Bladder microvascular endothelial cell (primary cell): ENCODE measurements around the gene MRPL58. TPM values are rescaled to one million over a fixed set of nuclear protein-coding genes. Genes with fewer than 3 reads are reported as not detected.

Experiments
- total RNA-seq: library from RNA; depleted of rRNA; stranded (reverse); fragments of >200 nt; gene quantifications from 2 replicates; pipeline ENCODE4 v1.2.3, GENCODE V29; 2014

Gene MRPL58
- total RNA-seq = 22.9 and 28.3 TPM in 2 replicates

DNA sequence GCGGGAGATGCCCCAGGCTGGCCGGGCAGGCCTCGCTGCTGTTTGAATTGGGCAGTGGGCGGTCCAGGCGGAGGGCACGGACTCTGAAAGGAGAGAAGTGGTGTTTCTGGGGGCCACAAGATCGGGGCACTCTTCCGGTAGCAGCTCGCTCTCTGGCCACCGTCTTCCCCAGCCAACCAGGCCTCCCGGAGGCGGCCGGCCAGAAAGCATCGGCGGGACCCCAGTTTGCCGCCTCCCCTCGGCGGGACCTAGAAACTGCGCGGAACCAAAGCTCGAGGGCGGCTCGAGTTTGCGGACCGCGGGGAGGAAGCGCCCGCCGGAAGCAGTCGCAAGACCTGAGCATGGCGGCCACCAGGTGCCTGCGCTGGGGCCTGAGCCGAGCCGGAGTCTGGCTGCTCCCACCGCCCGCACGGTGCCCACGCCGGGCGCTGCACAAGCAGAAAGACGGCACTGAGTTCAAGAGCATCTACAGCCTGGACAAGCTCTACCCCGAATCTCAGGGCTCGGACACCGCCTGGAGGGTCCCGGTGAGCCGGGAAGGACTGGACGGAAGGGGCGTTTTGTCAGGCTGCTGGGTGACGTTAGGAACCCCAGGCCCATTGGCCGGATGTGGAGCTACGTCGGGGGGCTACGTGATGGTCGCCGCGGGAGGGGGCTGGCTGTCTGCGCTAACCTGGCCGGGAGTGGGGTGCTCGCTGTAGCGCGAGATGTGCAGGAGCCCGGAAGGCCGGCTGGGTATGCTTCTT, at the start of gene MRPL58:
Gene MRPL58 (plus strand): TSS at position 325 of the 746 bp plus-strand sequence. CDS start 17 bp downstream, at position 342.

DNA sequence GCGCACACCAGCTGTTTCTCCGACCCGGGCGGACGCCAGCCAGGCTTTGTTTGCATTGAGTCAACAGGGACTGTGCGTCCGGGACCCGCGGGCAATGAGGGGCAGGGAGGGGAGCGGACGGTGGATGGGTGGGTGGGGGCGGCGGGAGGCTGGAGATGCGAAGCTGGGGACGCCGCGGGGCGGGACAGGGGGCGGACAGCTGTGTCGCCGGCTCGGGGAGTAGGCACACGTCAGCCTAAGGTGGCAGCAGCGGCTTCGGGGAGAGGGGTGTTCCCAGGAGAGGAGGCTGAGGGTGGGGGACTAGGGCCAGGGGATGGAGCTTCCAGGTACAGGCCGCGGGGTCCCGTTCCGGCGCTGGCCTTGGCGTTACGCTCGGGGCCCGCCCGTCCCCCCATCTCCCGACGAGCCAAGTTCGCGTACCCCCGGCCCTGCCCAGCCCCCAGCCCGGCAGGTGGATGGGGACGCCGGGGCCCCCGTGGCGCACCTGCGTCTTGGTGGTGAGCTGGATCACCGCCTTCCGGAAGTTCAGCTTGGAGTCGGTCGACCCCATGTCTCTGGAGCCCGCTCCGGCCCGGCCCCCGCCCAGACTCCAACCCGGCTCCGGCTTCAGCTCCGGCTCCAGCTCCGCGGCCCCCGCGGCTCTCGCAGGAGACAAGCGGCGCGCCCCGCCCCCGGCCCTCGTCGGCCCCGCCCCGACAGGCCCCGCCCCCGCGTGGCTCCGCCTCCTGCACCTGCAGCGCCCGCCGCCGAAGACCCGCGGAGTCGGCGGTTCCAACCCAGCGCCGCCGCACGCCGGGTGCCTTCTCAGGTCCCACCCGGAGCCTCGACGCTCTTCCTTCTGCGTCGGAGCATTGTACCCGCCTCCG, 40.1 kb upstream of the MRPL58 start, which contains the start of gene HID1:
Gene HID1 (minus strand): TSS at position 653 of the 866 bp plus-strand sequence. CDS start 103 bp downstream, at position 550.

DNA sequence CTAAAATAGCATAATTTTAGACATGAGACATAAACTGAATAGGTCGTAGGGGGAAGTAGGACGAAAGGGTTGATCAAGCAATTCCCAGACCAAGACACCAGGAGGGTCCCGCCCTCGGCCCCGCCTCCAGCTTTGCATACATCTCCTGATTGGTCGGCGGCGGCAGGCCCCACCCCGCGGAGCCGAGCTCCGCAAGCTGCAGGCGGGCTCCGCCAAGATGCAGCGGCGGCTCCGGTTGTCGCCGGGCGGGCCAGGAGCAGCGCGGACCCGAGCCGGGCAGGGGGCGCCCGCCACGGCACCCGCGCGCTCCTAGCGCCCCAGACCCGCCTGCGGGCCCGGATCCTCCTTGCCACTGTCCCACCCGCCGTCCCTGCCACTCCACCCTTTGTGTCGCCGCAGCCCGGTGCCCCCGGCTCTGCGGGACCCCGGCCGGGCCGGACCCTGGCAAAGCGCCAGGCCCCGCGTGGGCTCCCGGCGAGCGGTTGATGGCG, 25.0 kb upstream of the MRPL58 start, which contains the start of gene CDR2L:
Gene CDR2L (plus strand): TSS at position 215 of the 491 bp plus-strand sequence. CDS start 412 bp downstream, outside the sequence.

DNA sequence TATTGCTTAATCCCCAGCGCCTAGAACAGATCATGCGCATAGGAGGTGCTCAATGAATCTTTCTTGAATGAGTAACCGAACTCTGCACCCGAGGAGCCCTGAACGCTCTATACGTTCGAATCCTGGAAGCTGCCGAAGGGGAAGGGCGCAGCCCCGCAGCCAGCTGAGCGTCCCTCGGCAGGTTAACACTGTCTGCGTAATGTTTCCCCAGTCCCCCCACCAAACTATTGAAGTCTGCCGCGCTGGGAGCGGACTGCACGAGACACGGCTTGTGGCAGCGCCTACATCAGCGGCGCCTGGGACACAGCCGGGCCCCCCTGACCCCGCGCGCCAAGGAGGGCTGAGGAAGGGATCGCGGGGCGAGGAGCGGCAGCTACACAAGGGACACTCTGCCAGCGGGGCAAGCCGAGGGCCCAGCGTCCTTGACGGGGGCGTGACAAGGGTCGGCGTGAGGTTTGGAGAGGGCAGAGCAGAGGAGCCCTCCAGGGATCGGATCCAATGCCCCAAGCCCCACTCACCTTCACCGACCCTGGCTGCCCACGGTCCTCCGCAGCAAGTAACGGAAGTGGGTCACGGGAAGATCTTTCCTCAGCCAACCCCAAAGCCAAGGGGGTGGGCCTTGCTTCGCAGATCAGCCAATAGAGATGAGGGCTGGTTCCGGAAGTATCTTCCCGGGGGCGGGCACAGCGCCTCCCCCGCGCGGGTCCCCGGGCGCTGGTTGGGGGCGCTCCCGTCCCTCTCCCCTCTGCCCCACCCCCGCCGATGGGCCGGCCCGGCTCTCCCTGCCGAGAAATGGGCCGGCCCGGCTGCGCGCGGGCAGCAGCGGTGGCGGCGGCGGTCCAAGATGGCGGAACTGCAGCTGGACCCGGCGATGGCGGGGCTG, 34.2 kb downstream of the MRPL58 start, which contains the start of the genes ATP5PD and KCTD2:
Gene ATP5PD (minus strand): TSS at position 563 of the 883 bp plus-strand sequence. CDS start 4,319 bp downstream, outside the sequence.
Gene KCTD2 (plus strand): TSS at position 819 of the 883 bp plus-strand sequence. CDS start 26 bp downstream, at position 845.

Other genes starting within 250 kb of the MRPL58 start
- gene NAT9, start 236.3 kb upstream of the MRPL58 start, total RNA-seq = 18.3 and 46.3 TPM in 2 replicates
- gene GRIN2C, start 152.8 kb upstream of the MRPL58 start, total RNA-seq = under 0.01 and 0.06 TPM in 2 replicates
- gene FDXR, start 139.7 kb upstream of the MRPL58 start, total RNA-seq = 40.8 and 49.1 TPM in 2 replicates
- gene FADS6, start 119.0 kb upstream of the MRPL58 start, total RNA-seq = not detected in 2 replicates
- gene USH1G, start 89.4 kb upstream of the MRPL58 start, total RNA-seq = 0.16 TPM in 1 of 2 replicates, not detected in the other
- gene OTOP2, start 88.4 kb upstream of the MRPL58 start, total RNA-seq = not detected in 2 replicates
- gene OTOP3, start 76.8 kb upstream of the MRPL58 start, total RNA-seq = not detected in 2 replicates
- gene HID1, start 39.9 kb upstream of the MRPL58 start, total RNA-seq = 19.3 and 36.4 TPM in 2 replicates
- 13.0 and 17.1 TPM in 2 replicates for gene CDR2L, start 25.0 kb upstream of the MRPL58 start, total RNA-seq
- gene ATP5PD, start 34.3 kb downstream of the MRPL58 start, total RNA-seq = 143 and 176 TPM in 2 replicates
- gene KCTD2, start 34.6 kb downstream of the MRPL58 start, total RNA-seq = 11.2 and 15.0 TPM in 2 replicates
- gene SLC16A5, start 75.3 kb downstream of the MRPL58 start, total RNA-seq = 5.3 and 8.2 TPM in 2 replicates
- 2.6 and 5.1 TPM in 2 replicates for gene ARMC7, start 97.3 kb downstream of the MRPL58 start, total RNA-seq
- gene NT5C, start 119.1 kb downstream of the MRPL58 start, total RNA-seq = 19.1 and 22.3 TPM in 2 replicates
- gene JPT1, start 141.8 kb downstream of the MRPL58 start, total RNA-seq = 93.8 and 113 TPM in 2 replicates
- 85.2 and 164 TPM in 2 replicates for gene SUMO2, start 170.3 kb downstream of the MRPL58 start, total RNA-seq
- gene NUP85, start 193.0 kb downstream of the MRPL58 start, total RNA-seq = 41.9 and 43.4 TPM in 2 replicates
- gene GGA3, start 248.9 kb downstream of the MRPL58 start, total RNA-seq = 8.1 and 24.9 TPM in 2 replicates
- gene MRPS7, start 249.2 kb downstream of the MRPL58 start, total RNA-seq = 61.0 and 64.3 TPM in 2 replicates